Liver (tissue), 3 donors: ENCODE data around the gene SIDT2.
"Not testable (repeated sequence)": the region's sequence is repeated elsewhere in the genome, so short reads cannot be mapped to it uniquely, and the experiment has no call there.

Source experiments
- EGR1 ChIP-seq, 2 donors: IDR thresholded peaks; 2 replicates each; pipeline ENCODE4 v1.6.1; 2016 to 2018; ENCODE audit warnings: antibody characterized with exemption in 2 of 2, low read depth in 2 of 2
- FOXA1 ChIP-seq: IDR thresholded peaks from 2 replicates; pipeline ENCODE4 v1.6.1; 2016; ENCODE audit warnings: antibody characterized with exemption
- HNF4A ChIP-seq, 2 donors: conservative IDR thresholded peaks; 2 replicates each; pipeline ENCODE4 v1.6.1; 2016; ENCODE audit warnings: antibody characterized with exemption in 2 of 2, mild to moderate bottlenecking in 2 of 2
- HNF4G ChIP-seq: IDR thresholded peaks from 2 replicates; pipeline ENCODE4 v1.6.1; 2016; ENCODE audit warnings: antibody characterized with exemption
- NR2F2 ChIP-seq: IDR thresholded peaks from 2 replicates; pipeline ENCODE4 v1.6.1; 2016; ENCODE audit warnings: antibody characterized with exemption
- TAF1 ChIP-seq: conservative IDR thresholded peaks from 2 replicates; pipeline ENCODE4 v1.6.1; 2016; ENCODE audit warnings: antibody characterized with exemption, mild to moderate bottlenecking
- YY1 ChIP-seq: IDR thresholded peaks from 2 replicates; pipeline ENCODE4 v1.6.1; 2016; ENCODE audit warnings: antibody characterized with exemption, mild to moderate bottlenecking
- TF ChIP-seq, protein P1 (sequence below): fragments of 150-350 bp; IDR thresholded peaks from 2 replicates; pipeline ENCODE4 v1.5.1; 2017; ENCODE audit warnings: improper control_type of control experiment, low read depth, low read length; ENCODE audit not compliant: missing input control
- TF ChIP-seq, protein P2 (sequence below): IDR thresholded peaks from 2 replicates; pipeline ENCODE4 v1.6.1; 2016; ENCODE audit warnings: antibody characterized with exemption
- TF ChIP-seq, protein P3 (sequence below): IDR thresholded peaks from 2 replicates; pipeline ENCODE4 v1.6.1; 2016; ENCODE audit warnings: antibody characterized with exemption
- TF ChIP-seq, protein P4 (sequence below): IDR thresholded peaks from 2 replicates; pipeline ENCODE4 v1.6.1; 2016; ENCODE audit warnings: antibody characterized with exemption, mild to moderate bottlenecking
- donor health status: healthy.
- donor health status: healthy.

DNA sequence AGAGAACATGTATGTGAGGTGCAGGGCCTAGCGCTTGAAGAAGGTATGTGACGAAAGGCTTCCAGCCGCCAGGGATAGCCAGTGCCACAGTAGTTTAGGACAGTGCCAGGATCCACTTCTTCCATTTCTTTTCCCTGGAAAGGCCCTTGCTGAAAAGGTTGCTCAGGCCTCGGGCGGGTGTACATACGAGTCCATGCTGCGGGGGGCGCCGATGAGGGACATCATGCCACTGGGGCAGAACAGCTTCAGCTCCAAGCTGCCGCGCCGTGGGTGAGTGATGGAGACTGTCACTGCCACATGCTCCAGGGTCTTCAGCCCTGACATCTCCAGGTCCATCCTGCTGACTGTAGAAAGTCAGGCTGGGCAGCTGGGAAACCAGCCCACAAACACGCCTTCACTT, 30.2 kb downstream of the SIDT2 start:
- TF ChIP-seq TAF1; YY1; FOXA1; HNF4G; NR2F2; HNF4A (conservative IDR thresholded peaks at IDR 0.05); EGR1 (IDR thresholded peaks at IDR 0.05; ENCODE audit: low read depth in 2 of 2): not testable (repeated sequence)
- TF ChIP-seq, protein P1, sequence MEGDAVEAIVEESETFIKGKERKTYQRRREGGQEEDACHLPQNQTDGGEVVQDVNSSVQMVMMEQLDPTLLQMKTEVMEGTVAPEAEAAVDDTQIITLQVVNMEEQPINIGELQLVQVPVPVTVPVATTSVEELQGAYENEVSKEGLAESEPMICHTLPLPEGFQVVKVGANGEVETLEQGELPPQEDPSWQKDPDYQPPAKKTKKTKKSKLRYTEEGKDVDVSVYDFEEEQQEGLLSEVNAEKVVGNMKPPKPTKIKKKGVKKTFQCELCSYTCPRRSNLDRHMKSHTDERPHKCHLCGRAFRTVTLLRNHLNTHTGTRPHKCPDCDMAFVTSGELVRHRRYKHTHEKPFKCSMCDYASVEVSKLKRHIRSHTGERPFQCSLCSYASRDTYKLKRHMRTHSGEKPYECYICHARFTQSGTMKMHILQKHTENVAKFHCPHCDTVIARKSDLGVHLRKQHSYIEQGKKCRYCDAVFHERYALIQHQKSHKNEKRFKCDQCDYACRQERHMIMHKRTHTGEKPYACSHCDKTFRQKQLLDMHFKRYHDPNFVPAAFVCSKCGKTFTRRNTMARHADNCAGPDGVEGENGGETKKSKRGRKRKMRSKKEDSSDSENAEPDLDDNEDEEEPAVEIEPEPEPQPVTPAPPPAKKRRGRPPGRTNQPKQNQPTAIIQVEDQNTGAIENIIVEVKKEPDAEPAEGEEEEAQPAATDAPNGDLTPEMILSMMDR, result not testable (repeated sequence)
- TF ChIP-seq, protein P2, sequence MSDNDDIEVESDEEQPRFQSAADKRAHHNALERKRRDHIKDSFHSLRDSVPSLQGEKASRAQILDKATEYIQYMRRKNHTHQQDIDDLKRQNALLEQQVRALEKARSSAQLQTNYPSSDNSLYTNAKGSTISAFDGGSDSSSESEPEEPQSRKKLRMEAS, result not testable (repeated sequence)
- TF ChIP-seq, protein P3, sequence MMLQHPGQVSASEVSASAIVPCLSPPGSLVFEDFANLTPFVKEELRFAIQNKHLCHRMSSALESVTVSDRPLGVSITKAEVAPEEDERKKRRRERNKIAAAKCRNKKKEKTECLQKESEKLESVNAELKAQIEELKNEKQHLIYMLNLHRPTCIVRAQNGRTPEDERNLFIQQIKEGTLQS, result not testable (repeated sequence)
- TF ChIP-seq, protein P4, sequence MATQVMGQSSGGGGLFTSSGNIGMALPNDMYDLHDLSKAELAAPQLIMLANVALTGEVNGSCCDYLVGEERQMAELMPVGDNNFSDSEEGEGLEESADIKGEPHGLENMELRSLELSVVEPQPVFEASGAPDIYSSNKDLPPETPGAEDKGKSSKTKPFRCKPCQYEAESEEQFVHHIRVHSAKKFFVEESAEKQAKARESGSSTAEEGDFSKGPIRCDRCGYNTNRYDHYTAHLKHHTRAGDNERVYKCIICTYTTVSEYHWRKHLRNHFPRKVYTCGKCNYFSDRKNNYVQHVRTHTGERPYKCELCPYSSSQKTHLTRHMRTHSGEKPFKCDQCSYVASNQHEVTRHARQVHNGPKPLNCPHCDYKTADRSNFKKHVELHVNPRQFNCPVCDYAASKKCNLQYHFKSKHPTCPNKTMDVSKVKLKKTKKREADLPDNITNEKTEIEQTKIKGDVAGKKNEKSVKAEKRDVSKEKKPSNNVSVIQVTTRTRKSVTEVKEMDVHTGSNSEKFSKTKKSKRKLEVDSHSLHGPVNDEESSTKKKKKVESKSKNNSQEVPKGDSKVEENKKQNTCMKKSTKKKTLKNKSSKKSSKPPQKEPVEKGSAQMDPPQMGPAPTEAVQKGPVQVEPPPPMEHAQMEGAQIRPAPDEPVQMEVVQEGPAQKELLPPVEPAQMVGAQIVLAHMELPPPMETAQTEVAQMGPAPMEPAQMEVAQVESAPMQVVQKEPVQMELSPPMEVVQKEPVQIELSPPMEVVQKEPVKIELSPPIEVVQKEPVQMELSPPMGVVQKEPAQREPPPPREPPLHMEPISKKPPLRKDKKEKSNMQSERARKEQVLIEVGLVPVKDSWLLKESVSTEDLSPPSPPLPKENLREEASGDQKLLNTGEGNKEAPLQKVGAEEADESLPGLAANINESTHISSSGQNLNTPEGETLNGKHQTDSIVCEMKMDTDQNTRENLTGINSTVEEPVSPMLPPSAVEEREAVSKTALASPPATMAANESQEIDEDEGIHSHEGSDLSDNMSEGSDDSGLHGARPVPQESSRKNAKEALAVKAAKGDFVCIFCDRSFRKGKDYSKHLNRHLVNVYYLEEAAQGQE, result not testable (repeated sequence)
